ENCODE measurements around the gene PRKG1. TPM values are rescaled to one million over a fixed set of nuclear protein-coding genes. Genes with fewer than 3 reads are reported as not detected.

The PRKG1 gene
- total RNA-seq, 1 donor from 2014 or later: 28.1 TPM

- intact Hi-C loops (cut with DNase I): no loop called here
- peak; percentile 37 for DNase-seq (ENCODE audit: missing footprints)
- peak; percentile 28 for ATAC-seq
Observed at GRCh38 chr10:52064084-52064845, 990.0 kb downstream of the PRKG1 start.

- DNase-seq (ENCODE audit: missing footprints): no peak
- intact Hi-C loops (cut with DNase I): no loop called here
- ATAC-seq: no peak
Observed at GRCh38 chr10:52066383-52066782, 992.1 kb downstream of the PRKG1 start.

- ATAC-seq (no peak), DNase-seq (ENCODE audit: missing footprints) (no peak)
- intact Hi-C loops (cut with DNase I): no loop called here
Observed at GRCh38 chr10:52068485-52068884, 994.2 kb downstream of the PRKG1 start.

GRCh38 chr10:52071814-52072213, 997.5 kb downstream of the PRKG1 start:
- intact Hi-C loops (cut with DNase I): no loop called here

GRCh38 chr10:52074505-52075026, 1000.3 kb downstream of the PRKG1 start:
- intact Hi-C loops (cut with DNase I): no loop called here
- no peak for DNase-seq (ENCODE audit: missing footprints)
- no peak for ATAC-seq

More at GRCh38 chr10:52071814-52072213, 997.5 kb downstream of the PRKG1 start:
- DNase-seq (ENCODE audit: missing footprints) (peak; percentile 54), ATAC-seq (peak; percentile 63)

GRCh38 chr10:52077814-52078213, 1003.5 kb downstream of the PRKG1 start:
- intact Hi-C loops (cut with DNase I): no loop called here
- ATAC-seq (no peak), DNase-seq (ENCODE audit: missing footprints) (no peak)

GRCh38 chr10:52078397-52078937, 1004.2 kb downstream of the PRKG1 start:
- DNase-seq (ENCODE audit: missing footprints) (no peak), ATAC-seq (no peak)
- intact Hi-C loops (cut with DNase I): no loop called here

GRCh38 chr10:52082307-52082706, 1008.0 kb downstream of the PRKG1 start:
- DNase-seq (ENCODE audit: missing footprints) (no peak), ATAC-seq (no peak)
- intact Hi-C loops (cut with DNase I): no loop called here

- ATAC-seq (no peak), DNase-seq (ENCODE audit: missing footprints) (no peak)
- intact Hi-C loops (cut with DNase I): no loop called here
Observed at GRCh38 chr10:52083422-52083821, 1009.1 kb downstream of the PRKG1 start.

GRCh38 chr10:52092390-52092789, 1018.1 kb downstream of the PRKG1 start:
- ATAC-seq: no peak
- DNase-seq (ENCODE audit: missing footprints): no peak
- intact Hi-C loops (cut with DNase I): no loop called here

- intact Hi-C loops (cut with DNase I): no loop called here
- no peak for ATAC-seq
- no peak for DNase-seq (ENCODE audit: missing footprints)
Observed at GRCh38 chr10:52098130-52098529, 1023.8 kb downstream of the PRKG1 start.

- ATAC-seq (no peak), DNase-seq (ENCODE audit: missing footprints) (no peak)
- intact Hi-C loops (cut with DNase I): no loop called here
Observed at GRCh38 chr10:52099026-52099600, 1024.8 kb downstream of the PRKG1 start.

- DNase-seq (ENCODE audit: missing footprints): no peak
- intact Hi-C loops (cut with DNase I): no loop called here
- no peak for ATAC-seq
Observed at GRCh38 chr10:52100011-52100547, 1025.8 kb downstream of the PRKG1 start.

GRCh38 chr10:52105301-52105700, 1031.0 kb downstream of the PRKG1 start:
- intact Hi-C loops (cut with DNase I): no loop called here
- ATAC-seq (no peak), DNase-seq (ENCODE audit: missing footprints) (no peak)

- intact Hi-C loops (cut with DNase I): no loop called here
- no peak for ATAC-seq
Observed at GRCh38 chr10:52106011-52106410, 1031.7 kb downstream of the PRKG1 start.

GRCh38 chr10:52106899-52107298, 1032.6 kb downstream of the PRKG1 start:
- intact Hi-C loops (cut with DNase I): no loop called here
- no peak for DNase-seq (ENCODE audit: missing footprints)
- no peak for ATAC-seq

More at GRCh38 chr10:52106011-52106410, 1031.7 kb downstream of the PRKG1 start:
- DNase-seq (ENCODE audit: missing footprints): no peak

GRCh38 chr10:52108236-52108635, 1033.9 kb downstream of the PRKG1 start:
- intact Hi-C loops (cut with DNase I): no loop called here
- ATAC-seq: peak; percentile 63
- no peak for DNase-seq (ENCODE audit: missing footprints)

- ATAC-seq: no peak
- intact Hi-C loops (cut with DNase I): no loop called here
- no peak for DNase-seq (ENCODE audit: missing footprints)
Observed at GRCh38 chr10:52110576-52110975, 1036.3 kb downstream of the PRKG1 start.

- ATAC-seq (no peak), DNase-seq (ENCODE audit: missing footprints) (no peak)
- intact Hi-C loops (cut with DNase I): no loop called here
Observed at GRCh38 chr10:52111101-52111891, 1037.0 kb downstream of the PRKG1 start.
